OCI-LY7 (cell line): ENCODE data around the gene SMIM12.
"Not testable (repeated sequence)": the region's sequence is repeated elsewhere in the genome, so short reads cannot be mapped to it uniquely, and the experiment has no call there.

Source experiments
- EZH2phosphoT487 ChIP-seq: fragments of 200-600 bp; sonication (generic); IDR thresholded peaks from 2 replicates; pipeline ENCODE4 v1.6.1; 2018; ENCODE audit warnings: low read depth, borderline replicate concordance, mild to moderate bottlenecking, mixed run types, antibody characterized with exemption, low read length, moderate library complexity, mixed read lengths
- TF ChIP-seq, protein P1 (sequence below): fragments of 200-600 bp; sonication (generic); conservative IDR thresholded peaks from 2 replicates; pipeline ENCODE4 v1.5.1; 2014; ENCODE audit warnings: mild to moderate bottlenecking, antibody characterized with exemption, low read length, moderate library complexity, mixed read lengths

DNA sequence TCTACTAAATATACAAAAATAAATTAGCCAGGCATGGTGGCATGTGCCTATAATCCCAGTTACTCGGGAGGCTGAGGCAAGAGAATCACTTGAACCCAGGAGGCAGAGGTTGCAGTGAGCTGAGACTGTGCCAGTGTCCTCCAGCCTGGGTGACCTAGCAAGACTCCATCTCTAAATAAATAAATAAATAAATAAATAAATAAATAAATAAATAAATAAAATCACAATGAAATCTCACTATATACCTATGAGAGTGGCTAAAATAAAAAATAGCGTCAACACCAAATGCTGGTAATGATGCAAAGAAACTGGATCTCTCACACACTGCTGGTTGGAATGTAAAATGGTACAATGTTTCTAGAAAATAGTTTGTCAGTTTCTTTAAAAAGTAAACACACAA lies 40.7 kb downstream of the SMIM12 start:
- TF ChIP-seq, protein P1, sequence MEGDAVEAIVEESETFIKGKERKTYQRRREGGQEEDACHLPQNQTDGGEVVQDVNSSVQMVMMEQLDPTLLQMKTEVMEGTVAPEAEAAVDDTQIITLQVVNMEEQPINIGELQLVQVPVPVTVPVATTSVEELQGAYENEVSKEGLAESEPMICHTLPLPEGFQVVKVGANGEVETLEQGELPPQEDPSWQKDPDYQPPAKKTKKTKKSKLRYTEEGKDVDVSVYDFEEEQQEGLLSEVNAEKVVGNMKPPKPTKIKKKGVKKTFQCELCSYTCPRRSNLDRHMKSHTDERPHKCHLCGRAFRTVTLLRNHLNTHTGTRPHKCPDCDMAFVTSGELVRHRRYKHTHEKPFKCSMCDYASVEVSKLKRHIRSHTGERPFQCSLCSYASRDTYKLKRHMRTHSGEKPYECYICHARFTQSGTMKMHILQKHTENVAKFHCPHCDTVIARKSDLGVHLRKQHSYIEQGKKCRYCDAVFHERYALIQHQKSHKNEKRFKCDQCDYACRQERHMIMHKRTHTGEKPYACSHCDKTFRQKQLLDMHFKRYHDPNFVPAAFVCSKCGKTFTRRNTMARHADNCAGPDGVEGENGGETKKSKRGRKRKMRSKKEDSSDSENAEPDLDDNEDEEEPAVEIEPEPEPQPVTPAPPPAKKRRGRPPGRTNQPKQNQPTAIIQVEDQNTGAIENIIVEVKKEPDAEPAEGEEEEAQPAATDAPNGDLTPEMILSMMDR, result not testable (repeated sequence)
- not testable (repeated sequence) for TF ChIP-seq EZH2phosphoT487
